ENCODE results near the gene SLC36A1.

DNA sequence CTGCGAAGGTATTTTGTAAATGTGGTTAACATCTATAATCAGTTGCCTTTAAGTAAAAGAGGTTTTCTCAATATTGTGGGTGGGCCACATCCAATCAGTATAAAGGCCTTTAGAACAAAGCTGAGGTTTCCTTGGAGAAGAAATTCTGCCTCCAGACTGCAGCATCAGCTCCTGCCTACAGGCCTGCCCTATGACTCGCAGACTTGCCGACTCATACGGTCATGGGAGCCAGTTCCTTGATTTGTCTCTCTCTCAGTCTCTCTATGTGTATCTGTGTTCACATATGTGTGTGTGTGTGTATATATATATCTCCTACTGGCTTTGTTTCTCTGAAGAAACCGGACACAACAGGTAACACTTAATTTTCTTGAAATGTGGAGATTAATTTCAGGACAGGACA is 45.3 kb downstream of the SLC36A1 start:
- no peak for TF ChIP-seq TAF1 (IDR thresholded peaks at IDR 0.05; ENCODE audit: borderline replicate concordance, low read depth, low read length)
- TF ChIP-seq EZH2phosphoT487 (IDR thresholded peaks at IDR 0.05; ENCODE audit: borderline replicate concordance, low read depth) = no peak
- TF ChIP-seq, protein P1, sequence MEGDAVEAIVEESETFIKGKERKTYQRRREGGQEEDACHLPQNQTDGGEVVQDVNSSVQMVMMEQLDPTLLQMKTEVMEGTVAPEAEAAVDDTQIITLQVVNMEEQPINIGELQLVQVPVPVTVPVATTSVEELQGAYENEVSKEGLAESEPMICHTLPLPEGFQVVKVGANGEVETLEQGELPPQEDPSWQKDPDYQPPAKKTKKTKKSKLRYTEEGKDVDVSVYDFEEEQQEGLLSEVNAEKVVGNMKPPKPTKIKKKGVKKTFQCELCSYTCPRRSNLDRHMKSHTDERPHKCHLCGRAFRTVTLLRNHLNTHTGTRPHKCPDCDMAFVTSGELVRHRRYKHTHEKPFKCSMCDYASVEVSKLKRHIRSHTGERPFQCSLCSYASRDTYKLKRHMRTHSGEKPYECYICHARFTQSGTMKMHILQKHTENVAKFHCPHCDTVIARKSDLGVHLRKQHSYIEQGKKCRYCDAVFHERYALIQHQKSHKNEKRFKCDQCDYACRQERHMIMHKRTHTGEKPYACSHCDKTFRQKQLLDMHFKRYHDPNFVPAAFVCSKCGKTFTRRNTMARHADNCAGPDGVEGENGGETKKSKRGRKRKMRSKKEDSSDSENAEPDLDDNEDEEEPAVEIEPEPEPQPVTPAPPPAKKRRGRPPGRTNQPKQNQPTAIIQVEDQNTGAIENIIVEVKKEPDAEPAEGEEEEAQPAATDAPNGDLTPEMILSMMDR (IDR thresholded peaks at IDR 0.05) = no peak
- TF ChIP-seq EP300 (IDR thresholded peaks at IDR 0.05; ENCODE audit: borderline replicate concordance in 1 of 2, low read depth in 1 of 2, low read length in 1 of 2) = no peak
- no peak for TF ChIP-seq POLR2AphosphoS5 (IDR thresholded peaks at IDR 0.05; ENCODE audit: low read depth, low read length)
- no peak for TF ChIP-seq RXRA (IDR thresholded peaks at IDR 0.05; ENCODE audit: borderline replicate concordance, low read depth)
- TF ChIP-seq RAD21 (IDR thresholded peaks at IDR 0.05; ENCODE audit: low read length) = no peak
- TF ChIP-seq CHD2 (IDR thresholded peaks at IDR 0.05; ENCODE audit: low read length, partially characterized antibody) = no peak
